ENCODE data around the gene FSD1L. TPM values are rescaled to one million over a fixed set of nuclear protein-coding genes. Genes with fewer than 3 reads are reported as not detected.
A peak's percentile ranks its signal among the peaks of the same experiment; 100 is the strongest.

The FSD1L gene
- total RNA-seq, result 4.4 and 4.8 TPM in 2 replicates

DNA sequence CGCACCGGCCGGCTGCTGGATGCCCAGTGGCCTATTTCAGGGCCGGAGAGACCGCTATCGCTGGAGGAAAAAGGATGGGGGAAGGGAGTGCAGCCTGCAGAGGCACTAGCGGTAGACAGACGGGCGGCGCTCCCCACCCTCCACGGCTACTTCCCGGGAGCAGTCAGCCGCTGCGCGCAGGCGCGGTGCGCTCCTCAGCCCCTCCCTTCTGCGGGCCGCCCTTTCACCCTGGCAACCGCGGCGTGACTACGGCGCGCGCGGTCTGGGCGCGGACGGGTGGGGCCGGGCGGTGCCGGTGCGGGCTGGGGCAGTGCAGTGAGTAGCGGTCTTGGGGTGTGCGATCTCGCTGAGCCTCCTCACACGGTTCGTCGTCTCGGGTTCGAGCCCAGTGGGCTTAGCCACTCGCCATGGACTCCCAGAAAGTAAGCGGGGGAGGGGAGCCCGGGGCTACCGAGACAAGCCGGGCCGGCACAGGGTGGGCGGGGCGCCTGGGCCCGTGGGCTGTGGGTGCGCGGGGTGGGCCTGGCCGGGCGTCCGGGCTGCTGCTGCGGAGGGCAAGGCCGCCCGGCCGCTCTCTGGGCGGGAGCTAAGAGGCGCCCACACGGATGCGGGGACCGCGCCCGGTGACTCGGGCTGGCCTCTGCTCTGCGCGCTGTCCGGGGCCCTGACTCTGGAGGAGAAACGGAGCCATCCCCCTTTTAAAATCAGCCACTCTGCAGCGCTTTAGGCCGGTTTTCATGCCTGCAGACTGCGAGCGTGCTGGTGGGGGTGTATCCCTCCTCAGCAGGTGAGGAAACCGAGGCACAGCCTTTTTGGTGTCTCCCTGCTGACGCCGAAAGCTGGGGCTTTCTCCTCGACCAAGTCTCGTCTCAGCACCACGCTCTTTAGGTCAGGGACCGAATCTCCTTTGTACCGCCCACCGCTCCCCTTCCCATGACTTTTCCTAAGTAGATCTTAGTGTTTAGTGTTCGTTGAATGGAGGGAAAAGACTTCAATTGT is at the start of gene FSD1L:
Gene FSD1L, plus strand, starts transcription at position 221 of the 999 bp plus-strand sequence. Its CDS starts 187 bp downstream, at position 408.
- Mint-ChIP-seq H3K27me3 (peaks cover 6% of the 10 kb centered on the region), H3K4me3 (peak within 1 kb of the TSS; percentile 91), H3K9me3 (no peaks in the 10 kb centered on the region), H3K27ac (peak within 1 kb of the TSS; percentile 66), H3K36me3 (ENCODE audit: low read depth) (no peaks in the 10 kb centered on the region), H3K4me1 (peaks cover 22% of the 10 kb centered on the region)
- DNase-seq, result peak; percentile 96
- intact Hi-C loops (cut with micrococcal nuclease), result loop anchor here (10.0 kb wide), 1 partner anchor 247 kb away; the partner anchor contains the start of gene TMEM38B

GRCh38 chr9:105399117-105399516 is 48.7 kb upstream of the FSD1L start:
- intact Hi-C loops (cut with micrococcal nuclease), result no loop called here

GRCh38 chr9:105401651-105402050 is 46.2 kb upstream of the FSD1L start:
- H3K27me3 Mint-ChIP-seq, result peaks cover 62% of the 10 kb centered on the region
- no peak overlapping the region for H3K4me3 Mint-ChIP-seq
- intact Hi-C loops (cut with micrococcal nuclease), result no loop called here
- H3K36me3 Mint-ChIP-seq (ENCODE audit: low read depth), result no peaks in the 10 kb centered on the region
- H3K9me3 Mint-ChIP-seq, result no peaks in the 10 kb centered on the region
- DNase-seq, result no peak
- peaks cover 25% of the 10 kb centered on the region for H3K4me1 Mint-ChIP-seq
- H3K27ac Mint-ChIP-seq, result no peak overlapping the region

More at GRCh38 chr9:105399117-105399516, 48.7 kb upstream of the FSD1L start:
- Mint-ChIP-seq H3K27ac (no peak overlapping the region), H3K4me1 (peaks cover 6% of the 10 kb centered on the region), H3K36me3 (ENCODE audit: low read depth) (no peaks in the 10 kb centered on the region), H3K4me3 (no peak overlapping the region), H3K9me3 (no peaks in the 10 kb centered on the region), H3K27me3 (peaks cover 55% of the 10 kb centered on the region)
- no peak for DNase-seq

DNA sequence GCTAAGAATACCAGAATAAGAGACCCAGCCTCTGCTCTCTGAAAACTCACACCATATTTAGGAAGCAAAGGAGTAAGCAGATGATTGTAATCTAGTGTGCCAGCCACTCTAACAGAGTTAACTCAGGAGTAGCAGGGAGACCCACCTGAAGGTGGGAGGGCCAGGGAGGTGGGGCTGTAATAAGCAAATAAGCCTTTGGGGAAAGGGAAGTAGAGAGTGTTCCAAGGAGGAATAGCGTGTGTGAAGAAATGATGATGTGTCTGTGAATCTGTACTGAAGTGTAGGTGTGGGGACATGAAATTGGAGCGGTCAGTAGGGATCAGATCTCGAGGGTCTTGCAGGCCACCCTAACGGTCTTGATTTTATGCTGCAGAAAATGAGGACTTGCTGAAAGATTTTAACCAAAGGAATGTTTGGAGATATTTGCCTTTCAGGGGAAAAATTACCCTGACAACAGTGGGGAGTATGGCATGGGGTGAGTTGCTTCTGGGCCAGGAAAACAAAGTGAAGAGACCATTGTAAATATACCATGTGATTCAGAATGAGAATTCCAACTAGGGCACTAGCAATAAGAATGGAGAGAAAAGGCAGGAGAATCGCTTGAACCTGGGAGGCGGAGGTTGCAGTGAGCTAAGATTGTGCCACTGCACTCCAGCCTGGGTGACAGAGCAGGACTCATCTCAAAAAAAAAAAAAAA is 44.1 kb upstream of the FSD1L start:
- intact Hi-C loops (cut with micrococcal nuclease), result loop anchor here (2.0 kb wide), 1 partner anchor 413 kb away; no protein-coding TSS in a partner anchor
- H3K9me3 Mint-ChIP-seq, result no peaks in the 10 kb centered on the region
- peaks cover 3% of the 10 kb centered on the region for H3K36me3 Mint-ChIP-seq (ENCODE audit: low read depth)
- H3K4me1 Mint-ChIP-seq, result peaks cover 28% of the 10 kb centered on the region
- H3K4me3 Mint-ChIP-seq, result no peak overlapping the region
- peaks cover 62% of the 10 kb centered on the region for H3K27me3 Mint-ChIP-seq
- no peak for DNase-seq
- H3K27ac Mint-ChIP-seq, result no peak overlapping the region

DNA sequence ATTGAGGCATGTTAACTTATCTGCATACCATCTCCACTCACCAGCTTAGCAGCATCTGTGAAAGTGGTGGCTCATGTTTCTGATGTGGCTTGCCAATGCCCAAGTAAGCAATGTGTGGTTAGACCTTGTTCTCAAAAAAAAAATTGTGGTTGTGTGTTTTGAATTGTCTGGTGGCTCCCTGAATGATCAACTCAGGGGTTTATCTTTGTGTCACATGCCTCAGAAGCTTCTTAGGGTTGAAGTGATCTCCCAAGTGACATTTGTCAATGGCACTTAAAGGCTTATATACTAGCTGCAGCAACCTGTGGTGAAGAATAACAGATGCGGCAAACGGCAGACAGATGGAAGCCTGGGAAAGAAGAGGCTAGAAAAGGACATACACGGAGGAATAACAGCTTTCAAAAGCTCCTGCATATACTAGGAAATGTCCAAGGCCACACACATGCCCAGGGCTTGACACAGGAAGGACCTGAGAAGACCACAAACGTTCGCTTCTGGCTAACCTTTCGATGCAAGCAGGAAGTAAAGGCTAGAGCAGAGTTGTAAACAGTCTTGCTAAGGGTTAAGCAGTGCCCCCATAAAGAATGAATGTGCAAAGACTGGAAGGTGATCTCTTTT is 42.2 kb upstream of the FSD1L start:
- H3K9me3 Mint-ChIP-seq, result no peaks in the 10 kb centered on the region
- peaks cover 28% of the 10 kb centered on the region for H3K4me1 Mint-ChIP-seq
- DNase-seq, result peak; percentile 90
- peaks cover 73% of the 10 kb centered on the region for H3K27me3 Mint-ChIP-seq
- H3K36me3 Mint-ChIP-seq (ENCODE audit: low read depth), result peaks cover 3% of the 10 kb centered on the region
- peak overlapping the region; percentile 65 for H3K4me3 Mint-ChIP-seq
- intact Hi-C loops (cut with micrococcal nuclease), result loop anchor here (1.0 to 5.0 kb wide), 4 partner anchors 45 to 415 kb away; partner anchors contain the start of gene SLC44A1
- peak overlapping the region; percentile 80 for H3K27ac Mint-ChIP-seq

GRCh38 chr9:105406369-105406768 is 41.5 kb upstream of the FSD1L start:
- Mint-ChIP-seq H3K9me3 (no peaks in the 10 kb centered on the region), H3K4me3 (peak overlapping the region; percentile 65), H3K36me3 (ENCODE audit: low read depth) (peaks cover 3% of the 10 kb centered on the region), H3K27me3 (peaks cover 76% of the 10 kb centered on the region), H3K4me1 (peaks cover 28% of the 10 kb centered on the region), H3K27ac (no peak overlapping the region)
- no peak for DNase-seq
- intact Hi-C loops (cut with micrococcal nuclease), result loop anchor here (5.0 kb wide), 1 partner anchor 109 kb away; no protein-coding TSS in a partner anchor

DNA sequence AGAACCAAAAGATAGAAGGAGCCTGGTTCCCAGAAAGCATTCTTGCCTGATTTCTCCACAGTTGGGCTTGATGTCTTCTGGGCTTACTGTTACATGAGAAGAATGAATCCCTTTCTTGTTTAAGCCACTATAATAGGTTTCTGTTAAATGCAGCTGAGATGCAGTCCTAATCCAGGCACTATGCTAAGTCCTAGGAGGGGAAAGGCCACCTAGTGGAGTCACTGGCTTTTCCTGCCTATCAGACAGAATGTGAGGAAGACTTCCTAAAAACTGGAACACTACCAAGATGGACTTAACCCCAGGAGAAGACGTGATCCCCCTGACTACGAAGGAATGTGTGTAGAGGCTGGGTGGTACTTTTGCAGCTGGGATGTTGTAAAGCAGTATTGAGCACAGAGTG is 34.3 kb upstream of the FSD1L start:
- H3K27me3 Mint-ChIP-seq, result peaks cover 50% of the 10 kb centered on the region
- H3K36me3 Mint-ChIP-seq (ENCODE audit: low read depth), result no peaks in the 10 kb centered on the region
- H3K4me1 Mint-ChIP-seq, result peaks cover 11% of the 10 kb centered on the region
- no peaks in the 10 kb centered on the region for H3K9me3 Mint-ChIP-seq
- DNase-seq, result no peak
- no peak overlapping the region for H3K27ac Mint-ChIP-seq
- H3K4me3 Mint-ChIP-seq, result no peak overlapping the region
- intact Hi-C loops (cut with micrococcal nuclease), result loop anchor here (10.0 kb wide), 1 partner anchor 669 kb away; the partner anchor contains the start of gene NIPSNAP3A

- H3K9me3 Mint-ChIP-seq, result no peaks in the 10 kb centered on the region
- no peaks in the 10 kb centered on the region for H3K36me3 Mint-ChIP-seq (ENCODE audit: low read depth)
- H3K27ac Mint-ChIP-seq, result no peak overlapping the region
- peaks cover 39% of the 10 kb centered on the region for H3K27me3 Mint-ChIP-seq
- H3K4me1 Mint-ChIP-seq, result peaks cover 11% of the 10 kb centered on the region
- no peak overlapping the region for H3K4me3 Mint-ChIP-seq
- DNase-seq, result peak; percentile 87
- intact Hi-C loops (cut with micrococcal nuclease), result loop anchor here (1.0 to 10.0 kb wide), 4 partner anchors 256 to 670 kb away; partner anchors contain the start of gene NIPSNAP3A
These were observed 32.7 kb upstream of the FSD1L start for GRCh38 chr9:105414947-105415661.

GRCh38 chr9:105415662-105415980 is 32.2 kb upstream of the FSD1L start:
- H3K27ac Mint-ChIP-seq, result no peak overlapping the region
- no peak overlapping the region for H3K4me3 Mint-ChIP-seq
- H3K9me3 Mint-ChIP-seq, result no peaks in the 10 kb centered on the region
- intact Hi-C loops (cut with micrococcal nuclease), result loop anchor here (1.0 to 10.0 kb wide), 4 partner anchors 256 to 671 kb away; partner anchors contain the start of gene NIPSNAP3A
- H3K36me3 Mint-ChIP-seq (ENCODE audit: low read depth), result no peaks in the 10 kb centered on the region
- no peak for DNase-seq
- H3K4me1 Mint-ChIP-seq, result peaks cover 11% of the 10 kb centered on the region
- H3K27me3 Mint-ChIP-seq, result peaks cover 34% of the 10 kb centered on the region

GRCh38 chr9:105416840-105417239 is 31.0 kb upstream of the FSD1L start:
- DNase-seq, result no peak
- no peak overlapping the region for H3K4me3 Mint-ChIP-seq
- peaks cover 25% of the 10 kb centered on the region for H3K27me3 Mint-ChIP-seq
- intact Hi-C loops (cut with micrococcal nuclease), result loop anchor here (10.0 kb wide), 1 partner anchor 672 kb away; the partner anchor contains the start of gene NIPSNAP3A
- H3K36me3 Mint-ChIP-seq (ENCODE audit: low read depth), result no peaks in the 10 kb centered on the region
- no peak overlapping the region for H3K27ac Mint-ChIP-seq
- no peaks in the 10 kb centered on the region for H3K9me3 Mint-ChIP-seq
- H3K4me1 Mint-ChIP-seq, result peaks cover 11% of the 10 kb centered on the region

GRCh38 chr9:105418588-105419500 is 29.0 kb upstream of the FSD1L start:
- peaks cover 13% of the 10 kb centered on the region for H3K27me3 Mint-ChIP-seq
- DNase-seq, result no peak
- H3K9me3 Mint-ChIP-seq, result no peaks in the 10 kb centered on the region
- H3K4me3 Mint-ChIP-seq, result no peak overlapping the region
- H3K27ac Mint-ChIP-seq, result no peak overlapping the region
- H3K36me3 Mint-ChIP-seq (ENCODE audit: low read depth), result no peaks in the 10 kb centered on the region
- peaks cover 11% of the 10 kb centered on the region for H3K4me1 Mint-ChIP-seq
- intact Hi-C loops (cut with micrococcal nuclease), result loop anchor here (10.0 kb wide), 1 partner anchor 674 kb away; the partner anchor contains the start of gene NIPSNAP3A
